Tibial nerve (tissue), 4 donors: ENCODE results near the gene GALNT6. TPM values are rescaled to one million over a fixed set of nuclear protein-coding genes. Genes with fewer than 3 reads are reported as not detected.

ENCODE experiments used
- DNase-seq, 2 donors: peaks; one replicate each; pipeline ENCODE4 v3.0.0-alpha.2; 2019; ENCODE audit warnings: low spot score in 2 of 2
- H3K27ac ChIP-seq, 4 donors: fragments of 200-600 bp; sonication (generic) in 3 of 4; one replicate each; pipeline ENCODE4 v1.5.1; 2017 to 2019; ENCODE audit warnings: mild to moderate bottlenecking in 1 of 4
- H3K27me3 ChIP-seq, 2 donors: fragments of 200-600 bp; sonication (generic) in 1 of 2; one replicate each; pipeline versions ENCODE4 v1.5.1 to v1.6.0; 2017 to 2019
- H3K36me3 ChIP-seq, 3 donors: fragments of 200-600 bp; sonication (generic); one replicate each; pipeline ENCODE4 v1.5.1; 2018 to 2019
- H3K4me1 ChIP-seq, 4 donors: fragments of 200-600 bp; sonication (generic) in 3 of 4; one replicate each; pipeline ENCODE4 v1.5.1; 2017 to 2019
- H3K4me3 ChIP-seq, 4 donors: fragments of 200-600 bp; sonication (generic) in 3 of 4; one replicate each; pipeline ENCODE4 v1.5.1; 2017 to 2019; ENCODE audit warnings: mild to moderate bottlenecking in 1 of 4, moderate library complexity in 1 of 4
- H3K9me3 ChIP-seq, 4 donors: fragments of 200-600 bp; sonication (generic) in 3 of 4; one replicate each; pipeline ENCODE4 v1.5.1; 2017 to 2019
- CTCF ChIP-seq, 5 experiments: fragments of 200-600 bp in 3 of 5; fragments of 450-650 bp in 2 of 5; sonication (generic) in 3 of 5; IDR thresholded peaks; one replicate each; pipeline ENCODE4 v1.5.1; 2016 to 2019; ENCODE audit warnings: antibody characterized with exemption in 5 of 5, mild to moderate bottlenecking in 3 of 5, moderate library complexity in 2 of 5
- EP300 ChIP-seq, 2 donors: sonication (generic); formaldehyde crosslinking; IDR thresholded peaks; one replicate each; pipeline ENCODE4 v1.6.1; 2017; ENCODE audit warnings: antibody characterized with exemption in 2 of 2, mild to moderate bottlenecking in 1 of 2
- POLR2A ChIP-seq, 2 donors: fragments of 450-650 bp; IDR thresholded peaks; one replicate each; pipeline ENCODE4 v1.6.1; 2017; ENCODE audit warnings: antibody characterized with exemption in 2 of 2, mild to moderate bottlenecking in 2 of 2, moderate library complexity in 2 of 2
- WGBS, 2 donors: methylation state at CpG; one replicate each; pipeline ENCODE4 v1.1.5; 2018; 5-methylcytosine and 5-hydroxymethylcytosine counted together
- total RNA-seq, 4 donors: library from RNA; depleted of rRNA; stranded (reverse); fragments of >200 nt; gene quantifications; one replicate each; pipeline ENCODE4 v1.1.0, GENCODE V29; 2016

Gene GALNT6
- total RNA-seq, 4 donors from 2014 or later = 1.0 to 6.3 (median 4.3) TPM

DNA sequence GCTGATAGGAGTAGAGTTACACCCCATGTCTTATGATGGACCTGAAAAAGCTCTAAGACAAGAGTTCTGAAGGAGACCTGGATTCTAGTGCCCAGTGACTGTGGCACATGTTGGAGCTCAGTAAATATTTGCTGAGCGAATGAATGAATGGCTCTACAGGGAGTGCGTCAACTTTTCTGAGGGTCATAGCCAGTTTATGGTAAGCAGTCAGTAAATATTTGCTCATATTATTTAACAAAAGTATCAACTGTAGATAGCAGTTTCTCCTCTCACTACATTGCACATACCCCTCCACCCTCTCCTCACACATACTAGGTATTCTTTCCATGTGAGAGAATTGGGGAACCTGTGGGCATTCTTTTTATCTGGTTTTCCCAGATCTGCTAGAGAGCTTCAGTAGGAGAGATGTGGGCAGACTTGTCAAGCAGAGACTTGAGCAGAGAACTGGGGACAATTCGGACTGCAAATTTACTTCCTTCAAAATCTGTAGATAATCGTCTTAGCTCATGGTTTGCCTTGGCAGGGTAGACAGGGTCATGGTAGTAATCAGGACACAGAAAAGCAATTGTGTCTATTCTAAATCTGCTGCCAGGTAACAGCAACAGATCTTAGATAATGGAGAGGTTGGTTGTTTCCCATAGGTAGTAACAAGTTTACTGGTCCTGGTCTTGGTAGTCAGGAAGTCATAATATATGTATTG, 39.1 kb upstream of the GALNT6 start:
- Histone ChIP-seq H3K4me3 (no peak overlapping the region), H3K27ac (no peak overlapping the region), H3K27me3 (peaks cover 0 to 2% of the 10 kb centered on the region in 2 donors), H3K9me3 (no peaks in the 10 kb centered on the region), H3K4me1 (peaks cover 0 to under 1% (median 0%) of the 10 kb centered on the region in 4 donors), H3K36me3 (no peaks in the 10 kb centered on the region)
- TF ChIP-seq POLR2A (IDR thresholded peaks at IDR 0.05) (no peak), CTCF (IDR thresholded peaks at IDR 0.05) (no peak), EP300 (IDR thresholded peaks at IDR 0.05) (no peak)
- WGBS, 2 donors = 65 to 69% methylated on average over 4 of the region's 4 CpGs
- no peak for DNase-seq

GRCh38 chr12:51429700-51430099, 38.5 kb upstream of the GALNT6 start:
- H3K27me3 ChIP-seq = peaks cover 0 to 8% of the 10 kb centered on the region in 2 donors
- DNase-seq = no peak
- no peak overlapping the region for H3K4me3 ChIP-seq
- H3K27ac ChIP-seq = no peak overlapping the region
- H3K9me3 ChIP-seq = no peaks in the 10 kb centered on the region
- H3K36me3 ChIP-seq = no peaks in the 10 kb centered on the region
- TF ChIP-seq CTCF (IDR thresholded peaks at IDR 0.05) = no peak
- TF ChIP-seq EP300 (IDR thresholded peaks at IDR 0.05) = no peak
- no peak for TF ChIP-seq POLR2A (IDR thresholded peaks at IDR 0.05)
- peaks cover 0 to 7% (median 2%) of the 10 kb centered on the region in 4 donors for H3K4me1 ChIP-seq
- WGBS, 2 donors = 93 to 96% methylated on average over 4 of the region's 4 CpGs

DNA sequence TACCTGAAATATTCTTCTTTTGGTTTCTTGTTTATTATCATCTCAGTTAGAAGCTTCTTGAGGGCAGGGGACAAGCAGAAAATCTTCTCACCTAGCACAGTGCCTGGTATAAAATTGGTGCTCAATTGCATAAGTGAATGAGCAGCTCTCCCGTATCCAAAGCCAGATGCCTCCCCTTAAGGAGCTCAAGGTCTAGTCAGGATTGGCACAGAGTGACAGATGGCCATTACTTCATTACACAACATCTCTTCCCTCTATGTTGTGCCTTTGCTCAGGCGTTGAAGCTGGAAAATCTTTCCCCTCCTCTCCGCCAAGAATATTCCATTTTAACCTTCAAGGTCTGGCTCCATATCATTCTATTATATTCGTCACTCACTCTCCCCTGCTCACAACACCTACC, 37.0 kb upstream of the GALNT6 start:
- H3K27ac ChIP-seq = no peak overlapping the region
- WGBS, 2 donors = 90 to 94% methylated on average over 4 of the region's 4 CpGs
- peaks cover 0 to 22% of the 10 kb centered on the region in 2 donors for H3K27me3 ChIP-seq
- no peak for DNase-seq
- no peak overlapping the region for H3K4me3 ChIP-seq
- H3K9me3 ChIP-seq = no peaks in the 10 kb centered on the region
- H3K36me3 ChIP-seq = no peaks in the 10 kb centered on the region
- TF ChIP-seq EP300 (IDR thresholded peaks at IDR 0.05) (no peak), CTCF (IDR thresholded peaks at IDR 0.05) (no peak), POLR2A (IDR thresholded peaks at IDR 0.05) (no peak)
- peaks cover 0 to 14% (median 5%) of the 10 kb centered on the region in 4 donors for H3K4me1 ChIP-seq

- Histone ChIP-seq H3K36me3 (no peaks in the 10 kb centered on the region), H3K4me1 (peaks cover 0 to 14% (median 5%) of the 10 kb centered on the region in 4 donors), H3K4me3 (peak within 1 kb of the TSS; percentile 19 to 60 (median 40)), H3K9me3 (no peaks in the 10 kb centered on the region), H3K27me3 (peaks cover 0 to 38% of the 10 kb centered on the region in 2 donors), H3K27ac (no peak within 1 kb of the TSS)
- TF ChIP-seq CTCF (IDR thresholded peaks at IDR 0.05) = peak; percentile 59 to 71 (median 66)
- no peak for TF ChIP-seq EP300 (IDR thresholded peaks at IDR 0.05)
- no peak for TF ChIP-seq POLR2A (IDR thresholded peaks at IDR 0.05)
- WGBS, 2 donors = 4 to 6% methylated on average over 12 to 40 of the region's 73 CpGs
- DNase-seq = peak; percentile 24 to 31
Measured at GRCh38 chr12:51424662-51425539, 33.7 kb upstream of the GALNT6 start, which contains the start of gene SLC4A8. TSS of gene SLC4A8 (plus strand) at chr12:51424831. CDS start at chr12:51424988, 157 bp downstream.
